Measurements from ENCODE around the gene RNF112.

GRCh38 chr17:19448341-19449268, 37.6 kb downstream of the RNF112 start:
- TF ChIP-seq EZH2 (IDR thresholded peaks at IDR 0.05; ENCODE audit: low read length, unreplicated experiment) (no peak), CTCF (conservative IDR thresholded peaks at IDR 0.05; ENCODE audit: low read depth, low read length) (no peak)
